T-helper 2 cell (primary cell): ENCODE measurements around the gene HPSE2.
A peak's percentile ranks its signal among the peaks of the same experiment; 100 is the strongest.

Experiments
- DNase-seq, 5 experiments: peaks; one replicate each; pipeline versions ENCODE4 v3.0.0 to v3.0.0-alpha.2; 2012 to 2022

The HPSE2 gene

DNA sequence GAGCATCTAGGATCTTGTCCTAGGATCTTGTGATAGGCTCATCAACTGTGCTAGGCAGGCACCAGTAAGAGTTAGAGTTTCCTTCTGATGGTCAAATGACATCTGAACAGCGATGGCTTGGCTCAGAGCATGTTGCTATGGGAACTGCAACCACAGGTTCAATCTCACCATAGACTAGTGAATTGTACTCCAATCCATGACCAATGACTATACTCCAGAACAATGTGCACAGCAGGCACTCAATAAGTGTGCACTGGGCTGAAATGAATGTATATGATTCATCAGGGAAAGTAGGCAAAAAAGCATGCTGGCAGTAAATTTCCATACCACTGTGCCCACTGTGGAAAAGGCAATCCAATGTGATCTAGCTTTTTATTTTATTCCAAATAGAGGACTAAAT is 625.4 kb downstream of the HPSE2 start:
- DNase-seq: no peak

DNA sequence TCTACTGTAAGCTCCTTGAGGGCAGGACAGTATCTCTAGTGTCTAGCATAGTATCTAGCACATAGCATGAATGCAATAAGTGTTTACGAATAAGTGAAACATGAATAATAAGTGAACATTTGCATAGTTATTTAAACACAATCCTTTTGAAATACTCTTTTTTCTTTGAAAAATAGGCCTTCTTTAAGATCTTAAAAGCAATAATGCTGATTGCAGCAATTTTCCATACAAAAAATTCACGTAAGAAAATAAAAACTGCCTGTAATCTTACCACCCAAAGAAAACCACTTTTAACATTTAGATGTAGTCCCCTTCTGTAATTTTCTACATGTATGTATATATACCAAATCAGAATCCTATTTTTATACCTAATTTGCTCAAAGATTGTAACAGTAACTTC is 626.4 kb downstream of the HPSE2 start:
- no peak for DNase-seq

DNA sequence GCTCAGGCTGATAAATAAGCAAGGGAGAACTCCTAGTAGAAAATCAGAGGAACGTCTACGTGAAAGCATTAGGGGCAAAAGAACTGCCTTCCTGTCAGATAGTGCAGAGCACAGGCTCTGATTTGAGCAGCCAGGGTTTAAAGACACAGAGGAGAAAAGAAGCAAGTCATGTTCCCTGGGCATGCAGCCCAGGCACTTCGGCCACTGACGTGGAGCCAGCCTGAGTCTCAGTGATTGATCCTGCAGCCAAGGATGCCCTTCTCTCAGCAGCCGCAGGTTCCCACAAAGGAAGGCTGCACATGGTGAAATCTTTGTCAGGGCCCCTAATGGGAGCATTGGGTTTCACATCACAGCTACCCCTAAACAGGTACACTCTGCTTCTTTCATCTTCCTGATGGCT is 627.2 kb downstream of the HPSE2 start:
- DNase-seq: no peak

DNA sequence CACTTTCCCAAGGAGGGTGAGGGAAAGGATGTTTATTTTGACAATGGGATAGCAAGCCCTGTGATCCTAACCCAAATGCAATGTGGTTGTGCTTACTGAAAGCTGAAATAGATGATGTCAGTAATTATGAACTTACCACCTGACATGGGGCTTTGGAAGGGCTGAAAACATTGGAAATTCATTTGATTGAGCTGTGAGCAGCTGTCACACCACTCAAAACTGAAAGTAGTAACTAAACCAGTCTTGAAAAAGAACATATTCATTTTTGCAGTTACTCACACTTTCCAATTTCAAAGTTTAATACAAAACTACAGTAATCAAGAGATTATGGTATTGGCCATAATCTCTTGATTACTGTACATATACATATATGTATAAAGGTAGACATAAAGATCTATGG is 633.4 kb downstream of the HPSE2 start:
- DNase-seq: no peak

DNA sequence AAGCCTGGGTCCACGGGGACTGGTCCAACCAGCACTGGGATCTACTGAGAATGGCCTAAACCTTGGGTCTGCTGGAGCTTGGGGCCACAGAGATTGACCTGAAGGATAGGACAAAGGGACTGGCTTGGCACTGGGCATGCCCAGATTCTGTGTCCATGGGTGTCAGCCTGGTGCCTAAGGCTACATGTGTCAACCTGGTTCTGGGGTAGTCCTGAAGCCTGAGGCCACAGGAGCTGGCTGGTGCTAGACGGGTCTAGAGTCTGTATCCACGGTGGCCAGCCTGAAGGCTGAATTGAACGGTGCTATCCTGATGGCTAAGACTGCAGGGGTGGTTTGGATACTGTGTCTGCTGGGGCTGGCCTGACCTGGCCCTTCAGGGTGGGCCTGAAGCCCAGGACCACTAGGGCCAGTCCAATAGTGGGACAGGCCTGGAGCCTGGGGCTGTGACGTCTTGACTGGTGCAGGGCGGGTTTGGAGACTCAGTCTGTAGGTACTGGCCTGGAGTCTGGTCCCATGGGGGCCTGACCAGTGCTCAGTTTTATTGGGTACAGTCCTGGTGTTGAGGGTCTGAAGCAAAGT is 636.5 kb downstream of the HPSE2 start:
- no peak for DNase-seq

DNA sequence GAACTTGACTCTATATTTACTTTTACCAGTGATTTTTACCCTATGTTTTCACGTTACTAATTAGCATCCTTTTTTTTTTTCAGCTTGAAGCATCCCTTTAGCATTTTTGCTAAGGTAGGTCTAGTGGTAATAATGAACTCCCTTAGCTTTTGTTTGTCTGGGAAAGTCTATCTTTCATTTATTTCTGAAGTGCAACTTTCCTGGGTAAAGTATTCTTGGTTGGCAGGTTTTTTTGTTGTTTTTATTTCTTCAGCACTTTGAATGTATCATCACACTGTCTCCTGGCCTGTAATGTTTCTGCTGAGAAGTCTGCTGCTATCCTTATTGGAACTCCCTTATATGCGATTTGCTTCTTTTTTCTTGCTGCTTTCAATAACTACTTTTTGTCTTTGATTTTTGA is 639.2 kb downstream of the HPSE2 start:
- no peak for DNase-seq

DNA sequence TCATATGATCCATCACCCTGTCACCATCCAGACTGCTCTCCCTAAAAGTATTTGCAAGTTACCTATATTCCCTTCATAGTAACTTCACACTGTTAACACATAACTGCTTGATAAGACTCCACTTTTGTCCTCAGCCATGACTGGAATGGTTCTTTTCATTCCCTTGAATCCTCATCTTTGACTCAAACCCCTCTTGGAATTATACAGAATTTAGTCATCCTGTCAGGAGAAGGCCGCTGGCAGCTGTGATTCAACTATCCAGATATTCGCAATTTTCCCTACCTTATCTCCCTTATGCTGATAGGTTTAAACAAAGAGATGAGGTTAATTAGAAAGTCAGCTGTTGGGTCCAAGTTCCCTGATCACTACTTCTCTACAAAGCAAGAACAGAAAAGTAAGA is 646.0 kb downstream of the HPSE2 start:
- no peak for DNase-seq

DNA sequence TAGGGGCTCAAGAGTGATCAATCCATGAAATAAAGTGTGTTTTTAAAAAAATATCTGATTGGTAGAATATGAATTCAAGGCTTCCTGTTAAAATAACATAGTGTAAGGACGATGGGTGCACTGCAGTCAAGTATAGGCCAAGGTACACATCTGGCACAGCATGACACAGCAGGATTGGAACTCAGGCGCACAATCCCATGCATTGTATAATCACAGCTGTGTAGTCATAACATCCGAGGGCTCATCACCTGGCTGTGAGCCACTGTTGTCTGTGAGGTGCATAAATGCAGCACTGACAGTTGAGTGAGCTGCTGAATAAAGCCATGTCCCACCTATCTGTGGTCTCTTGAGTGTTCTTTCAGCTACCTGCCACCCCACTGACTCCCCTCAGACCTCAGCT is 646.6 kb downstream of the HPSE2 start:
- DNase-seq: no peak

DNA sequence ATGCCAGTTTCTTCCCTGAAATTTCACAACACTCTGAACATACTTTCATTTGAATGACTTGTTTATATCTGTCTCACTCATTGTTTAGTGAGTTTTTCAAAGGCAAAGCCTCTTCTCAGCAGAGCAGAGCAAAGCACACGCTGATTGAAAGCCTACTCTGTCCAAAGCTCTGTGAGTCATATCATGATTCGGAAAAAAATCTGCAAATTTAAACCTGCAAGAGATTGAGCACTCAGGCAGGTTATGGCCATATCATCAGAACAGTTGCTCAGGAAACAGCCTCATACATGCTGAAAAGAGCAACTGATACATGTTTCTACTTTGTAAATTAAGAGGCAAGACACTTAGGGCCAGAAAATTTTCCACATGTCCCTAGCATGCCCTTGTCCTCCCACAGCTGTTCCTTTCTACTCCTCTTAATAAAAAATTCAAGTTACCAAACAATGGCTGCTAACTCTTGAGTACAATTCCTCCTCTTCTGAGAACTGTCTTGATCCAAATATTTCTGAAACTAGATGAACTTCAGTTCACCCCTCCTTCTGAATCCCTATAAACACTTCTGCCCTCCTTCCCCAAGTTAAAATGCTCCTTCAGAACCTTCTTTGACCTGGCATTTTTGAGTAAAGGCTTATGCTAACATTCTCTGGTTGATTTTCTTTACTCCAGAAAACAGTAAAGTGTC is 648.4 kb downstream of the HPSE2 start:
- DNase-seq: no peak

DNA sequence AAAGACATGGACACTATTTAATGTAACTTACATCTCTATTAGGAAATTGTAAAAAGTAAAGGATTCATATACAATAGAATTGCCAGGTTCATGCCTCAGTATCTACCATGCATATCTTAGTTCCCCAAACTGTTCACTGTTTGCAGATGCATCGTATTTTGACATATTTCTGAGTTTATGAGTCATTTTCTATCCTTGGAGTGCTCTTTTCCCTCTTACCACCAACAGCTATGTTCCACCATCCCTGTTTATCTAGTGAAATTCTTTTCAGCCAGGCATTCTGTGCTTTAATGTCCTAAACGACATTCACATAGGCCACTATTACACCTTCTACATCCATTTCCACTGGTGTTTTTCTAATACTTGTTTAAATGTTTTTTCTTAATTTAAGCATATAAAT is 649.6 kb downstream of the HPSE2 start:
- no peak for DNase-seq

DNA sequence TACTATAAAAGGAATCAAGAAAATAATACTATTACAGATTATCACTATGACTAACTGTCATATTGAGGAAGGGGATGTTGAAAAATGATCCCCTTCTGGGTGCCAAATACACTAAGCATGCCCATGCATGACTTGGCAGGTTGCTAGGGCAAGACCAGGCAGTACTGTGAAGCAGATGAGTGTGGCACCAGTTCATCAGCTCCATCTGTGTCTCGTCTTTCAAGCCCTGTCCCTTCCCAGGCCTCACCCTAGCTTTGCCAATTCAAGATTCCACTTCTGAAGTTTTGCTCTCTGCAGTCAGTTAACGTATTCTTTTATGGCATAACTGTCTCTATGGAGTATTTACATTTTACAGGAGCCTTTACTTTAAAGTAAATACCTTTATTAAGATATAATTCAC is 653.3 kb downstream of the HPSE2 start:
- no peak for DNase-seq

DNA sequence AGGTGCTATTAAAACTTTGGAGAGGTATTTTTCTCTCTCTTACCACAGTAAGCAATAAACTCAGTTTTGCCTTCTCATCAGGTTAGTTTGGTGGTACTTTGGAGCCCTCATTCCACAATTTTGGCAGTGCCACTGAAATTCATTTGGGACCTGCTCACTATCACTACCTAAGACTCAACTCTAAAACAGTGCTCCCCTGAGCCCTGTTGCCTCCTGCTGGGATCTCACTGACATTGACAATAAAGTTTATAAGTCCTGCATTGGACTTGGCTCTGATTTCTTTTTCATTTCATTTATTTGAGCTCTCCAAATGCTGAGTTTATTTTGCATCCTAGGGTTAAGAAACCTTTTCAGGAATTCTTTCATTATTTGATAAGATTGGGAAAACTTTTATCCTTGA is 658.1 kb downstream of the HPSE2 start:
- DNase-seq: no peak

DNA sequence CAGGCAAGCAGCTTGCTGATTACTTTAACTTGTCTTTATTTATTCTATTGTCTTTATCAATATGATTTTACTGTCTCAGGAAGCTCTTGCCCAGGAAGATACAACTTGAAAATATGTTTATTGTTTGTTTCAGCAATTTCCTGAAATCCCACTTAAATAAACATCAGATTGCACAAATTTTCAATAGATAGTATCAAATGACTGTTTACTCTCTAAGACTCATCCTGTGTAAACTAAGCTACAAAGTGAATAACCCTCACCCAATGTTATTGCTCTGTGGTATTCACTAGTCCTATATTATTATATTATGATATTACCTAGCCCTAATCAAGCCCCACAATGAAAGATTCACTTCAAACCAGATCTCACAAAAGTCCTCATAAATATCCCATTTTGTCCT is 658.5 kb downstream of the HPSE2 start:
- no peak for DNase-seq

DNA sequence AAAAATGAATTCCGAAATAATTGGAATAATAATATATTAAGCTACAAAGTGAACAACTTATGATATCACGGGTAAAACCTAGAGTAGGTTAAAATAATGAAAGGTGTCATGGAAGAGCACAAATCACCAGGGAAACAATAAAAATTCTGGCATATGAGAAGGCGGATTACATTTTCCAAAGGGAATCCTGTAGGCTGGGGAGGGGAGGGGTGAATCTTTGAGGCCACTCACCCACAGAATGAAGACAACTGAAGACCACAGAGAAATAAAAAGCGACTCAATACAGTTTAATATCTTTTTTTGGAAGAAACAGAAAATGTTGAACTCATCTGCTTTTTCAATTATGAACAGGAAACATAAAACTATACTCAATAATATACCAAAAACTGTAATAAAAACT is 659.6 kb downstream of the HPSE2 start:
- DNase-seq: no peak

DNA sequence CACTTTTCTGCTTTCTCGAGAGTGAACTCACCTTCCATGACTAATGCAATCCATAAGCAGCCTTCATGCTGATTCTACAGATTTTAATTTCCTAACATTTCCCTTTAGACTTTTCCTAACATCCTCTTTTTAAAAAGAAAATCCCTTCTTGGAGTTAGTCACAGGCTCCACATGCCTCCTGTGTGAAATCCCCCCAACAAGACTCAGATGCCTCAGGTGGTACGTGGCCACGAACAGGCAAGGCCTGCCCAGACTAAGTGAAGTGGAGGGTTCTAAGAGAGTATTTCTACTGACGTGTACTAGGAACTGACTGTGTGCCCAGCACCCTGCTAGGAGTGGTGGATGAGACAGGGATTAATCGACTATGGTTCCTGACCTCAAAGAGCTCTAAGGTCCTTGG is 663.1 kb downstream of the HPSE2 start:
- DNase-seq: no peak

DNA sequence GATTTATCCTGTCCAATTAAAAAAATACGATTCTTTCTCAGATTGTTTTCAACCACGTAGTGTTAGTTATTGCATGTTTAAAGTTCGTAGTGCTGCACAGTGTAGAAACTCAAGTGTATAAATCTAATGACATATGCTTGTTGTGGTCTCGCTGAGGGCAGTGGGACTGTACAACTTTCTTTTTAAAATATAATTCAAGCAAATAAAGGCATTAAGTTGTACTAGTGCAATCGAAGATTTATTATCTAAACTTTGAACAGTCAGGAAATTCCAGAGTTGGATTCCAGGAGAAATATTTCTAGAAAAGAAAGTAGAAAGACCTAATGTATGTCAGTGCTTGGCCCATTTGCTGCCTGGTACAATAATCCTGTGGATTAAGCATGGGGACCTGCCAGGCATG is 664.8 kb downstream of the HPSE2 start:
- DNase-seq: no peak

DNA sequence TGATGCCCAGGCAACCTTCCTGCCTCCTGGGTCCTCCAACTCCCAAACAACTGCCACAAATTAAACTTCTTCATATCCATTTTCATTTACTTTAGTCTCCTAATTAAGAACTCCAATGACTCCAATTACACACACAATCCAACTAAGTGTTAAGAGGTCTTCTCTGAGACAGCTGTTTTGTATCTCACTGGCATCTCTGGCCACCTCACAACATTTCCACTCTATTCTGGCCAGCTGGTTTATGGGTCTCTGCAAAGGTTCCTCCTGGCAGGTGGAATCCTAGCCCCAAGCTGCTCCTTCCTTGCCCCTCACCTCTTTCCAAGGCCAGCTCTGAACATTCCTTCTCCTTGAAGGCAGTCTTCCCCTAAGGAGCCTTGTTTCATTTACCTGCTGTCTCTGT is 665.8 kb downstream of the HPSE2 start:
- DNase-seq: no peak

DNA sequence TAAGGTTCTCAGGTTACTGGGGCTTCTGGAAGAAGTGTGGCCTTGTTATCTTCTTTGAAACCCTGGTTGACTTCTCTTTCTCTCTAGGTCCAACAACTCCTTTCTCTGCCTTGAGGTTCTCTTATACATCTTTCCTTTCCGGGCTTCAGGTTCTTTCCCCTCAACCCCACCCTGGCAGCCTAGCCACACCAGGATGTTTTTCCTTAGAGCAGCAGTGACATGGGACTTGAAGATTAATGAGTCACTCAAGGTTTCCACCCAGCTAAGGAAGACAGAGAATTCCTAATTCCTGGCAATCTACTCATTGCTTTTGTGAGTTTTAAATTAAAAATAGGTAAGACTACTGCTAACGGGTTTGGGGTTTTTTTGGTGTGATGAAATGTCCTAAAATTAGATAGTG is 667.1 kb downstream of the HPSE2 start:
- DNase-seq: no peak

DNA sequence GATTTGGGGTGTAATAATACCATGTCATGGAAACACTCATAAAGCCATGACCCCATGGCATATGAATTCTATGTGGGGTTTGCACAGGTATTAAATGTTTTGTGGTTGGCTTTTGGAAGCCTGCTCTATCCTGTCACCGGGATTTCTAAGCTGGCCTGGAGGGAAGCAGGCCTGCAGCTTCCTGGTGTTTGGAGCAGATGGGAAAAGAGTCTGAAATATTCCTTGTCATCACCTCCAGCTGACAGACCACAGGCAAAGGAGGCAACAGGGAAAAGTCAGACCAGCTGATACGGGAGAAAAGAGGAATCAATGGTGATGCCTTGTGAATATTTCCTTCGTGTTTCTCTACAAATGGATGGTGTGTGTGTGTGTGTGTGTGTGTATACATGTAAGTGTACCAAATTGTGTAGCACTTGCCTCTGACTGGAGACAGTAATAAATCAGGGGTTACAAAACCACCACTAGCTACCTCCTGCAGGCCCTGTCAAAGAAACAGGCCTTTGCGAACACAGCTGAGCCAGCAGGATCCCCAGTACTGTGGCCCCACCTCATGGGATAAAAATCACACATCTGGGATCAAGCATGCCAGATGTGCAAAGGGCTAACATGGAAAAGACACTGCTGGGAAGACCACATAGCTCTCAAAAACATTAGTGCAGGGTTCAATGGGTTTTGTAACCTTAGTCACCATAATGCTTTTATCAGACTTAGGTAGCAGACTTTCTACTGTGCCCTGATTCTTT is 668.1 kb downstream of the HPSE2 start:
- no peak for DNase-seq

DNA sequence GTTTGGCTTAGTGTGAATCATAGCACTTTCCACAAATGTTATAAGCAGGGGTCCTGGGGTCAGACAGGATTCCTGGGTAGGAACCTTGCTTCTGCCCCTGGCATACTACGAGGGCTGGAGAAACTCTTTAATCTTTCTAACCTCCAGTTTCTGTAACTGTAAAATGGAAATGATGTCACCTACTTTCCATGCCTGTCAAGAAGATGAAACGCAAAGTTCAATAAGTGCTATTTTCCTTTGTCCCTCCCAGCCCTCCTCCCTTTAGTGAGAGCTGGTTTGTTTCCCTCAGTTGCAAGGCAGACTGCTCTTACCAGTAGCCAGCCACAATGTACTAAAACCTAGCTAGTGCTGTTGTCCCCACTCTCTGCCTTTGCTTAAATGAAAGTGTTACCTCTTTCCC is 671.8 kb downstream of the HPSE2 start:
- no peak for DNase-seq

DNA sequence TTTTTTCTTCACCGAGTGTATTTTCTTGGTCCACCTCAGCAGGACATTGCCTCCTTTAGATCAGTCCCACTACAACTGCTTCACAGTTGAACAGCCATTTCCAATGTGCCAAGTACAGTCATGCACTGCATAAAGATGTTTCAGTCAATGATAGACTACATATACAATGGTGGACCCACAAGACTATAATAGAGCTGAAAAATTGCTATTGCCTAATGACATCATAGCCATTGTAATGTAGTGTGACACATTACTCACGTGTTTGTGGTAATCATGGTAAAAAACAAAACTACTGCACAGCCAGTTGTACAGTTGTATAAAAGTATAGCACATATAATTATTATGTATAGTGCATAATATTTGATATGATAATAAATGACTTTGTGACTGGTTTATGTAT is 675.1 kb downstream of the HPSE2 start:
- no peak for DNase-seq

DNA sequence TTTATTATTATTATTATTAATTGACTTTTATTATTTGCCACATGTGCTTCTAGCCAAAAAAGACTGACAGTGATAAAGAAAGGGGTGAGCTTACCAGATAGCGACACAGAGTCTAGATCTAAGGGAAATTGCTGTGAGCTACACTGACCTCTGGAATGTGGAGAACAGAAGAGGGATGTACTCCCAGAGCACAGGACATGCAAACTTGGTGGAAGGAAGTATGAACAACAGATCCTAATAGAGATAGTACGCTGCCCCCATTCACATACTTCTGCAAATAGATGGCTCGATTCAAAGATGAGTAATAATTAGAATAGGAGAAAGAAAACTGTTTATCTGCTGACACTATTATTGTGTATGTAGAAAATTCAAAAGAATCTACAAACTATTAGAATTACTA is 679.6 kb downstream of the HPSE2 start:
- no peak for DNase-seq

DNA sequence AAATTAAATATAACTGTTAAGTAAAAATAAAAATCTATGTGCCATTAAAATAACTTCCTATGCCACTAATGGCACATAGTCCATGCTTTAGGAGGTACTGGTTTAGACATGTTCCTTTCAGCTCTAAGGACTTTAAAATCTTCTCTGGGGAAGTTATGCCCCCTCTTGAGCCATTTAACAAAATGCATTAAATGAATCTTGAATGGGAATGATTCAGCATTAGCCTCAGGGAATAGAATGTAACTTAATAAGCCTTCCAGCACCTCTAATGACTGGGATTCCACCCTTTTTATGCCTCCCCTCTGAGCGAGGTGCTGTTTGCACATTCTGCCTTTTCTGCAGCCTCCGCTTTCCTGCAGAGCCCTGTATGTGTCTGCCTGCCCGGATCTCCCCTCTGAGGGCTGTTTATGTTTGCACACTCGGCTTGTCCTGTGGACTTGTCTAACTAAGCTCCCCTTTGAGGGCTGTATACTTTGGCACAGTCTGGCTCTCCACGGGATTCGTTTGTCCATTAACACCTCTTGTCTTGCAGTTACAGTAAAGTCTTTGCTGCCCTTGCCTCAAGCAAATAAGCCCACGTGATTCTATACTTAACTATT is 680.5 kb downstream of the HPSE2 start:
- no peak for DNase-seq

DNA sequence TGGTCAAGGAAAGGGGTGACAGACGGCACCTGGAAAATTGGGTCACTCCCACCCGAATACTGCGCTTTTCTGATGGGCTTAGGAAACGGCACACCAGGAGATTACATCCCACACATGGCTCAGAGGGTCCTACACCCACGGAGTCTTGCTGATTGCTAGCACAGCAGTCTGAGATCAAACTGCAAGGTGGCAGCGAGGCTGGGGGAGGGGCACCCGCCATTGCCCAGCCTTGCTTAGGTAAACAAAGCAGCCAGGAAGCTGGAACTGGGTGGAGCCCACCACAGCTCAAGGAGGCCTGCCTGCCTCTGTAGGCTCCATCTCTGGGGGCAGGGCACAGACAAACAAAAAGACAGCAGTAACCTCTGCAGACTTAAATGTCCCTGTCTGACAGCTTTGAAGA is 694.1 kb downstream of the HPSE2 start:
- peak in 1 of 5 experiments; percentile 23 for DNase-seq
